ENCODE measurements around the gene ZNF598.

Gene ZNF598

GRCh38 chr16:1971796-1972489 is 37.7 kb downstream of the ZNF598 start, which contains the start of gene TBL3 (continued):
- TF ChIP-seq, protein P1, sequence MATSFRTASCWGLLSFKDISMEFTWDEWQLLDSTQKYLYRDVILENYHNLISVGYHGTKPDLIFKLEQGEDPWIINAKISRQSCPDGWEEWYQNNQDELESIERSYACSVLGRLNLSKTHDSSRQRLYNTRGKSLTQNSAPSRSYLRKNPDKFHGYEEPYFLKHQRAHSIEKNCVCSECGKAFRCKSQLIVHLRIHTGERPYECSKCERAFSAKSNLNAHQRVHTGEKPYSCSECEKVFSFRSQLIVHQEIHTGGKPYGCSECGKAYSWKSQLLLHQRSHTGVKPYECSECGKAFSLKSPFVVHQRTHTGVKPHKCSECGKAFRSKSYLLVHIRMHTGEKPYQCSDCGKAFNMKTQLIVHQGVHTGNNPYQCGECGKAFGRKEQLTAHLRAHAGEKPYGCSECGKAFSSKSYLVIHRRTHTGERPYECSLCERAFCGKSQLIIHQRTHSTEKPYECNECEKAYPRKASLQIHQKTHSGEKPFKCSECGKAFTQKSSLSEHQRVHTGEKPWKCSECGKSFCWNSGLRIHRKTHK (tag by site-specific recombination; IDR thresholded peaks at IDR 0.05): no peak
- TF ChIP-seq GLI2 (tag by site-specific recombination; IDR thresholded peaks at IDR 0.05; ENCODE audit: borderline replicate concordance, low read depth) (no peak), ZNF514 (tag by site-specific recombination; IDR thresholded peaks at IDR 0.05) (no peak), ZBTB17 (tag by site-specific recombination; IDR thresholded peaks at IDR 0.05) (peak; percentile 98), ZNF544 (tag by site-specific recombination; IDR thresholded peaks at IDR 0.05) (no peak), REPIN1 (tag by site-specific recombination; IDR thresholded peaks at IDR 0.05; ENCODE audit: low read depth) (no peak), SCRT1 (tag by site-specific recombination; IDR thresholded peaks at IDR 0.05; ENCODE audit: borderline replicate concordance) (no peak), EGR2 (tag by site-specific recombination; IDR thresholded peaks at IDR 0.05; ENCODE audit: low read depth) (peak; percentile 51), ZNF654 (tag by site-specific recombination; IDR thresholded peaks at IDR 0.05; ENCODE audit: low read depth) (no peak), BCL11A (tag by site-specific recombination; IDR thresholded peaks at IDR 0.05; ENCODE audit: low read depth) (no peak), ZFP37 (tag by site-specific recombination; IDR thresholded peaks at IDR 0.05) (peak; percentile 88), ZNF335 (tag by site-specific recombination; conservative IDR thresholded peaks at IDR 0.05) (peak; percentile 88), ZSCAN16 (tag by site-specific recombination; IDR thresholded peaks at IDR 0.05) (no peak), SP2 (tag by site-specific recombination; IDR thresholded peaks at IDR 0.05) (peak; percentile 94), ZBTB1 (tag by site-specific recombination; IDR thresholded peaks at IDR 0.05) (no peak), OVOL3 (tag by site-specific recombination; IDR thresholded peaks at IDR 0.05) (peak; percentile 82), ZSCAN23 (tag by site-specific recombination; IDR thresholded peaks at IDR 0.05) (no peak), ZSCAN4 (tag by site-specific recombination; IDR thresholded peaks at IDR 0.05) (0 out of 2 replicates have a peak, but pooled peaks have one; percentile 6), SCRT2 (tag by site-specific recombination; IDR thresholded peaks at IDR 0.05) (0 out of 2 replicates have a peak, but pooled peaks have one; percentile 44), MZF1 (tag by site-specific recombination; IDR thresholded peaks at IDR 0.05; ENCODE audit: borderline replicate concordance) (no peak), ZNF580 (tag by site-specific recombination; IDR thresholded peaks at IDR 0.05) (peak; percentile 88), TSHZ1 (tag by site-specific recombination; IDR thresholded peaks at IDR 0.05; ENCODE audit: borderline replicate concordance) (no peak; the same call in 1 of the 2 replicates), ZNF223 (tag by site-specific recombination; IDR thresholded peaks at IDR 0.05) (no peak), BCL11B (tag by site-specific recombination; IDR thresholded peaks at IDR 0.05; ENCODE audit: low read depth) (no peak), ZNF184 (tag by site-specific recombination; IDR thresholded peaks at IDR 0.05) (no peak), ZNF140 (tag by site-specific recombination; IDR thresholded peaks at IDR 0.05) (no peak), GLI4 (tag by site-specific recombination; IDR thresholded peaks at IDR 0.05) (no peak), YY2 (tag by site-specific recombination; IDR thresholded peaks at IDR 0.05) (peak; percentile 98), ZNF660 (tag by site-specific recombination; IDR thresholded peaks at IDR 0.05) (peak; percentile 88), ZNF549 (tag by site-specific recombination; IDR thresholded peaks at IDR 0.05) (no peak)
- TF ChIP-seq, protein P2, sequence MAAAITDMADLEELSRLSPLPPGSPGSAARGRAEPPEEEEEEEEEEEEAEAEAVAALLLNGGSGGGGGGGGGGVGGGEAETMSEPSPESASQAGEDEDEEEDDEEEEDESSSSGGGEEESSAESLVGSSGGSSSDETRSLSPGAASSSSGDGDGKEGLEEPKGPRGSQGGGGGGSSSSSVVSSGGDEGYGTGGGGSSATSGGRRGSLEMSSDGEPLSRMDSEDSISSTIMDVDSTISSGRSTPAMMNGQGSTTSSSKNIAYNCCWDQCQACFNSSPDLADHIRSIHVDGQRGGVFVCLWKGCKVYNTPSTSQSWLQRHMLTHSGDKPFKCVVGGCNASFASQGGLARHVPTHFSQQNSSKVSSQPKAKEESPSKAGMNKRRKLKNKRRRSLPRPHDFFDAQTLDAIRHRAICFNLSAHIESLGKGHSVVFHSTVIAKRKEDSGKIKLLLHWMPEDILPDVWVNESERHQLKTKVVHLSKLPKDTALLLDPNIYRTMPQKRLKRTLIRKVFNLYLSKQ (tag by site-specific recombination; IDR thresholded peaks at IDR 0.05; ENCODE audit: borderline replicate concordance): 0 out of 2 replicates have a peak, but pooled peaks have one; percentile 2
- TF ChIP-seq, protein P3, sequence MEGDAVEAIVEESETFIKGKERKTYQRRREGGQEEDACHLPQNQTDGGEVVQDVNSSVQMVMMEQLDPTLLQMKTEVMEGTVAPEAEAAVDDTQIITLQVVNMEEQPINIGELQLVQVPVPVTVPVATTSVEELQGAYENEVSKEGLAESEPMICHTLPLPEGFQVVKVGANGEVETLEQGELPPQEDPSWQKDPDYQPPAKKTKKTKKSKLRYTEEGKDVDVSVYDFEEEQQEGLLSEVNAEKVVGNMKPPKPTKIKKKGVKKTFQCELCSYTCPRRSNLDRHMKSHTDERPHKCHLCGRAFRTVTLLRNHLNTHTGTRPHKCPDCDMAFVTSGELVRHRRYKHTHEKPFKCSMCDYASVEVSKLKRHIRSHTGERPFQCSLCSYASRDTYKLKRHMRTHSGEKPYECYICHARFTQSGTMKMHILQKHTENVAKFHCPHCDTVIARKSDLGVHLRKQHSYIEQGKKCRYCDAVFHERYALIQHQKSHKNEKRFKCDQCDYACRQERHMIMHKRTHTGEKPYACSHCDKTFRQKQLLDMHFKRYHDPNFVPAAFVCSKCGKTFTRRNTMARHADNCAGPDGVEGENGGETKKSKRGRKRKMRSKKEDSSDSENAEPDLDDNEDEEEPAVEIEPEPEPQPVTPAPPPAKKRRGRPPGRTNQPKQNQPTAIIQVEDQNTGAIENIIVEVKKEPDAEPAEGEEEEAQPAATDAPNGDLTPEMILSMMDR (tag by site-specific recombination; IDR thresholded peaks at IDR 0.05): peak; percentile 30
